Tibial nerve (tissue), 3 donors: ENCODE measurements around the gene PAPOLG.

ENCODE experiments used
- POLR2A ChIP-seq, 2 donors: fragments of 450-650 bp; IDR thresholded peaks; one replicate each; pipeline ENCODE4 v1.6.1; 2017; ENCODE audit warnings: antibody characterized with exemption in 2 of 2, mild to moderate bottlenecking in 2 of 2, moderate library complexity in 2 of 2
- TF ChIP-seq, protein P1 (sequence below), 5 experiments: fragments of 200-600 bp in 3 of 5; fragments of 450-650 bp in 2 of 5; sonication (generic) in 3 of 5; IDR thresholded peaks; one replicate each; pipeline ENCODE4 v1.5.1; 2016 to 2019; ENCODE audit warnings: antibody characterized with exemption in 5 of 5, mild to moderate bottlenecking in 3 of 5, moderate library complexity in 2 of 5

DNA sequence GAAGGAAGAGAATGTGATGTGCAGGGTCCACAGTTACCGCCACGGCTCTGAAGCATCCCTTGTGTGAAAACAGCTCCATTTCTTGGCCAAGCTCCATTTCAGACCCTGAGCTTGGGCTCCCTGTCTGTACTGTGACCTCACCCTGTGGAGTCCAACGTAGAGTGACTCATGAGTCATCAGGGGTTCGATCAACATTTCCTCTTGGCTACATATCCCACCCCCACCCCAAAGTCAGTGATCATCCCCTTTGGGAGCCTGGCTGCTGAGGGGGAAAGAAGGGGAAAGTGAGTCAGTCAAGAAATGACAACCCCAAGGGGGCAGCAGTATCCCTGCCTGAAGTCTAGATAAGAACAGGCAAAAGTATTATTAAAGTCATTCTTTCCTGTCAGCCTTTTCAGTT lies 62.2 kb downstream of the PAPOLG start:
- TF ChIP-seq, protein P1, sequence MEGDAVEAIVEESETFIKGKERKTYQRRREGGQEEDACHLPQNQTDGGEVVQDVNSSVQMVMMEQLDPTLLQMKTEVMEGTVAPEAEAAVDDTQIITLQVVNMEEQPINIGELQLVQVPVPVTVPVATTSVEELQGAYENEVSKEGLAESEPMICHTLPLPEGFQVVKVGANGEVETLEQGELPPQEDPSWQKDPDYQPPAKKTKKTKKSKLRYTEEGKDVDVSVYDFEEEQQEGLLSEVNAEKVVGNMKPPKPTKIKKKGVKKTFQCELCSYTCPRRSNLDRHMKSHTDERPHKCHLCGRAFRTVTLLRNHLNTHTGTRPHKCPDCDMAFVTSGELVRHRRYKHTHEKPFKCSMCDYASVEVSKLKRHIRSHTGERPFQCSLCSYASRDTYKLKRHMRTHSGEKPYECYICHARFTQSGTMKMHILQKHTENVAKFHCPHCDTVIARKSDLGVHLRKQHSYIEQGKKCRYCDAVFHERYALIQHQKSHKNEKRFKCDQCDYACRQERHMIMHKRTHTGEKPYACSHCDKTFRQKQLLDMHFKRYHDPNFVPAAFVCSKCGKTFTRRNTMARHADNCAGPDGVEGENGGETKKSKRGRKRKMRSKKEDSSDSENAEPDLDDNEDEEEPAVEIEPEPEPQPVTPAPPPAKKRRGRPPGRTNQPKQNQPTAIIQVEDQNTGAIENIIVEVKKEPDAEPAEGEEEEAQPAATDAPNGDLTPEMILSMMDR (IDR thresholded peaks at IDR 0.05): no peak
- no peak for TF ChIP-seq POLR2A (IDR thresholded peaks at IDR 0.05)
